Lung (tissue), 12 donors: ENCODE results near the gene ADARB1. TPM values are rescaled to one million over a fixed set of nuclear protein-coding genes. Genes with fewer than 3 reads are reported as not detected.
A peak's percentile ranks its signal among the peaks of the same experiment; 100 is the strongest.

Source experiments
- ATAC-seq: fragments of 200-7000 bp; cut with Tn5 transposase; one replicate; pipeline ENCODE4 v1.9.1; 2020; ENCODE audit warnings: moderate number of reproducible peaks; ENCODE audit not compliant: insufficient read depth, low FRiP score
- DNase-seq, 3 donors: peaks; one replicate each; pipeline ENCODE4 v3.0.0-alpha.2; 2013 to 2017
- H3K27ac ChIP-seq, 2 donors: one replicate each; pipeline ENCODE4 v1.5.1; 2013; ENCODE audit warnings: mild to moderate bottlenecking in 2 of 2, moderate library complexity in 2 of 2, control low read depth in 1 of 2, inconsistent platforms in 1 of 2, low read depth in 1 of 2, low read length in 1 of 2
- H3K27me3 ChIP-seq, 3 donors: one replicate each; pipeline ENCODE4 v1.5.1; 2013; ENCODE audit warnings: low read length in 2 of 3; ENCODE audit not compliant: control insufficient read depth in 3 of 3, insufficient read depth in 3 of 3
- H3K36me3 ChIP-seq, 4 donors: one replicate each; pipeline ENCODE4 v1.5.1; 2013; ENCODE audit warnings: low read length in 4 of 4, mild to moderate bottlenecking in 1 of 4, moderate library complexity in 1 of 4; ENCODE audit not compliant: control insufficient read depth in 4 of 4, insufficient read depth in 4 of 4
- H3K4me1 ChIP-seq, 5 donors: one replicate each; pipeline ENCODE4 v1.5.1; 2013; ENCODE audit warnings: low read length in 5 of 5, mild to moderate bottlenecking in 2 of 5, moderate library complexity in 1 of 5; ENCODE audit not compliant: control insufficient read depth in 5 of 5, insufficient read depth in 5 of 5
- H3K4me3 ChIP-seq: one replicate; pipeline ENCODE4 v1.5.1; 2013; ENCODE audit warnings: mild to moderate bottlenecking, control low read depth, moderate library complexity
- H3K9ac ChIP-seq, 2 donors: one replicate each; pipeline ENCODE4 v1.5.1; 2013; ENCODE audit warnings: low read length in 2 of 2, control low read depth in 1 of 2; ENCODE audit not compliant: insufficient read depth in 1 of 2
- H3K9me3 ChIP-seq, 4 donors: one replicate each; pipeline ENCODE4 v1.5.1; 2013; ENCODE audit warnings: low read length in 3 of 4, mild to moderate bottlenecking in 1 of 4, moderate library complexity in 1 of 4; ENCODE audit not compliant: control insufficient read depth in 4 of 4, insufficient read depth in 3 of 4
- WGBS, 2 donors: extraction: QIAGEN DNeasy Blood & Tissue Kit; methylation state at CpG; one replicate each; pipeline ENCODE4 v1.1.7; 2013; 5-methylcytosine and 5-hydroxymethylcytosine counted together
- polyA plus RNA-seq, 2 donors: library from polyadenylated mRNA; stranded (reverse); fragments of 200-250 nt; gene quantifications; one replicate each; pipeline ENCODE4 v1.2.1, GENCODE V29; 2013
- total RNA-seq, 2 donors: library from RNA; depleted of rRNA in 1 of 2; stranded (reverse); fragments of >200 nt in 1 of 2; gene quantifications; one replicate each; pipeline ENCODE4 v1.2.1, GENCODE V29; 2014 to 2021
- TF ChIP-seq, protein P1 (sequence below): IDR thresholded peaks from 2 replicates; pipeline ENCODE4 v1.5.1; 2012; ENCODE audit warnings: mild to moderate bottlenecking; ENCODE audit errors: control extremely low read depth, extremely low read depth
- donor health status: control.
- donor health status: control.
- donor health status: Bipolar disorder and iron deficiency.
- donor health status: healthy.
- donor health status: DM: yes; HTN: yes; CAD: no.

The ADARB1 gene
- total and polyA plus RNA-seq, 4 donors: 13.4 to 47.7 (median 32.6) TPM

GRCh38 chr21:45032332-45032731 is 42.0 kb upstream of the ADARB1 start:
- H3K4me1 ChIP-seq: peaks cover 3 to 65% (median 26%) of the 10 kb centered on the region in 5 donors
- H3K9ac ChIP-seq: no peak overlapping the region
- no peak for ATAC-seq
- TF ChIP-seq, protein P1, sequence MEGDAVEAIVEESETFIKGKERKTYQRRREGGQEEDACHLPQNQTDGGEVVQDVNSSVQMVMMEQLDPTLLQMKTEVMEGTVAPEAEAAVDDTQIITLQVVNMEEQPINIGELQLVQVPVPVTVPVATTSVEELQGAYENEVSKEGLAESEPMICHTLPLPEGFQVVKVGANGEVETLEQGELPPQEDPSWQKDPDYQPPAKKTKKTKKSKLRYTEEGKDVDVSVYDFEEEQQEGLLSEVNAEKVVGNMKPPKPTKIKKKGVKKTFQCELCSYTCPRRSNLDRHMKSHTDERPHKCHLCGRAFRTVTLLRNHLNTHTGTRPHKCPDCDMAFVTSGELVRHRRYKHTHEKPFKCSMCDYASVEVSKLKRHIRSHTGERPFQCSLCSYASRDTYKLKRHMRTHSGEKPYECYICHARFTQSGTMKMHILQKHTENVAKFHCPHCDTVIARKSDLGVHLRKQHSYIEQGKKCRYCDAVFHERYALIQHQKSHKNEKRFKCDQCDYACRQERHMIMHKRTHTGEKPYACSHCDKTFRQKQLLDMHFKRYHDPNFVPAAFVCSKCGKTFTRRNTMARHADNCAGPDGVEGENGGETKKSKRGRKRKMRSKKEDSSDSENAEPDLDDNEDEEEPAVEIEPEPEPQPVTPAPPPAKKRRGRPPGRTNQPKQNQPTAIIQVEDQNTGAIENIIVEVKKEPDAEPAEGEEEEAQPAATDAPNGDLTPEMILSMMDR: no peak
- H3K9me3 ChIP-seq: peaks cover 0 to 5% (median 2%) of the 10 kb centered on the region in 4 donors
- H3K27me3 ChIP-seq: no peaks in the 10 kb centered on the region
- H3K27ac ChIP-seq: peak overlapping the region in 1 of 2 donors; percentile 71
- no peaks in the 10 kb centered on the region for H3K36me3 ChIP-seq
- WGBS, 2 donors: 84 to 86% methylated on average over 20 to 21 of the region's 21 CpGs
- DNase-seq: peak in 1 of 3 donors; percentile 13
- no peak overlapping the region for H3K4me3 ChIP-seq

GRCh38 chr21:45032977-45033710 is 41.2 kb upstream of the ADARB1 start:
- Histone ChIP-seq H3K27ac (peak overlapping the region in 1 of 2 donors; percentile 71), H3K4me3 (no peak overlapping the region)

GRCh38 chr21:45033791-45034555 is 40.4 kb upstream of the ADARB1 start:
- no peak overlapping the region for H3K4me3 ChIP-seq
- H3K4me1 ChIP-seq: peaks cover 3 to 65% (median 26%) of the 10 kb centered on the region in 5 donors
- TF ChIP-seq, protein P1: no peak
- H3K9me3 ChIP-seq: peaks cover 0 to 5% (median 2%) of the 10 kb centered on the region in 4 donors
- WGBS, 2 donors: 64 to 85% methylated on average over 21 of the region's 21 CpGs
- no peaks in the 10 kb centered on the region for H3K27me3 ChIP-seq
- H3K9ac ChIP-seq: no peak overlapping the region
- H3K36me3 ChIP-seq: no peaks in the 10 kb centered on the region
- no peak for ATAC-seq
- H3K27ac ChIP-seq: peak overlapping the region in 1 of 2 donors; percentile 82
- DNase-seq: peak; percentile 75 to 97 (median 94)

More at GRCh38 chr21:45032977-45033710, 41.2 kb upstream of the ADARB1 start:
- H3K36me3 ChIP-seq: no peaks in the 10 kb centered on the region
- H3K9ac ChIP-seq: no peak overlapping the region
- H3K4me1 ChIP-seq: peaks cover 3 to 65% (median 26%) of the 10 kb centered on the region in 5 donors
- WGBS, 2 donors: 70% methylated on average over 32 to 35 of the region's 35 CpGs
- DNase-seq (peak; percentile 90 to 98 (median 92)), ATAC-seq (no peak)
- peaks cover 0 to 5% (median 2%) of the 10 kb centered on the region in 4 donors for H3K9me3 ChIP-seq
- TF ChIP-seq, protein P1: no peak
- H3K27me3 ChIP-seq: no peaks in the 10 kb centered on the region
